Retina (tissue), 1 donor: ENCODE data around the gene LZTR1.
"Not testable (repeated sequence)": the region's sequence is repeated elsewhere in the genome, so short reads cannot be mapped to it uniquely, and the experiment has no call there.

Experiments
- DNase-seq: peaks from one replicate; pipeline ENCODE4 v3.0.0-alpha.2; 2016

LZTR1 gene

GRCh38 chr22:20997536-20998257, 15.6 kb downstream of the LZTR1 start:
- DNase-seq: no peak

- no peak for DNase-seq
Observed at GRCh38 chr22:20998411-20999336, 16.6 kb downstream of the LZTR1 start.

GRCh38 chr22:20999350-21000206, 17.5 kb downstream of the LZTR1 start:
- no peak for DNase-seq

- no peak for DNase-seq
Observed at GRCh38 chr22:21000207-21000986, 18.3 kb downstream of the LZTR1 start.

GRCh38 chr22:21000987-21001600, 19.0 kb downstream of the LZTR1 start:
- DNase-seq: no peak

- peak; percentile 100 for DNase-seq
Observed at GRCh38 chr22:21001601-21002325, 19.7 kb downstream of the LZTR1 start, which contains the start of gene THAP7. THAP7 (minus strand) TSS chr22:21002118; CDS start chr22:21001911, 207 bp downstream.

- no peak for DNase-seq
Observed at GRCh38 chr22:21003782-21004181, 21.7 kb downstream of the LZTR1 start.

- not testable (repeated sequence) for DNase-seq
Observed at GRCh38 chr22:21009208-21009607, 27.1 kb downstream of the LZTR1 start.

GRCh38 chr22:21009638-21010425, 27.7 kb downstream of the LZTR1 start:
- DNase-seq: no peak

GRCh38 chr22:21010426-21011113, 28.5 kb downstream of the LZTR1 start:
- no peak for DNase-seq

- DNase-seq: no peak
Observed at GRCh38 chr22:21012446-21013407, 30.6 kb downstream of the LZTR1 start.

- DNase-seq: no peak
Observed at GRCh38 chr22:21013657-21014201, 31.6 kb downstream of the LZTR1 start.

GRCh38 chr22:21014202-21014725, 32.2 kb downstream of the LZTR1 start:
- peak; percentile 97 for DNase-seq

- no peak for DNase-seq
Observed at GRCh38 chr22:21014726-21015465, 32.8 kb downstream of the LZTR1 start, which contains the start of gene P2RX6. P2RX6 (plus strand) TSS chr22:21015165; CDS start chr22:21015175, 10 bp downstream.

GRCh38 chr22:21015466-21016006, 33.4 kb downstream of the LZTR1 start:
- DNase-seq: no peak
